ENCODE data around the gene MUC13. TPM values are rescaled to one million over a fixed set of nuclear protein-coding genes. Genes with fewer than 3 reads are reported as not detected.
A peak's percentile ranks its signal among the peaks of the same experiment; 100 is the strongest.

MUC13 gene
- total and polyA plus RNA-seq, 9 of the 15 experiments (the other 6 are each of a cell fraction or from before 2014, with no cell fraction given) = 0.09 TPM; not detected in 8

GRCh38 chr3:124887177-124887931, 47.2 kb downstream of the MUC13 start, which contains the start of gene ITGB5 (continued):
- TF ChIP-seq ZNF639 (CRISPR knock-in tag; conservative IDR thresholded peaks at IDR 0.05 in 1 of 2, IDR thresholded peaks at IDR 0.05 in 1 of 2) = no peak
- TF ChIP-seq CHD2 (IDR thresholded peaks at IDR 0.05; ENCODE audit: low read depth, low read length) = no peak
- no peak for TF ChIP-seq KLF16 (IDR thresholded peaks at IDR 0.05)
- no peak for TF ChIP-seq SRSF7 (optimal IDR thresholded peaks at IDR 0.05; ENCODE audit: low read depth, low read length)
- TF ChIP-seq ZFPM2 (CRISPR knock-in tag; IDR thresholded peaks at IDR 0.05) = no peak
- TF ChIP-seq RFX1 (IDR thresholded peaks at IDR 0.05) = no peak
- peak; percentile 61; the same call in 1 of the 2 replicates for TF ChIP-seq GATAD2A (IDR thresholded peaks at IDR 0.05)
- no peak for TF ChIP-seq MTF1 (CRISPR knock-in tag; IDR thresholded peaks at IDR 0.05; ENCODE audit: borderline replicate concordance)
- TF ChIP-seq YBX1 (IDR thresholded peaks at IDR 0.05) = no peak
- TF ChIP-seq ZNF699 (CRISPR knock-in tag; IDR thresholded peaks at IDR 0.05; ENCODE audit: insufficient replicate concordance) = no peak
- TF ChIP-seq BCL6 (CRISPR knock-in tag; IDR thresholded peaks at IDR 0.05) = no peak
- no peak for TF ChIP-seq U2AF2 (optimal IDR thresholded peaks at IDR 0.05; ENCODE audit: low read depth, low read length)
- no peak for TF ChIP-seq ZSCAN29 (IDR thresholded peaks at IDR 0.05)
- no peak for TF ChIP-seq STAT5B (CRISPR knock-in tag; IDR thresholded peaks at IDR 0.05)
- no peak for TF ChIP-seq POLR2AphosphoS2 (IDR thresholded peaks at IDR 0.05; ENCODE audit: low read length)
- TF ChIP-seq ETV1 (tag; conservative IDR thresholded peaks at IDR 0.05; ENCODE audit: low read depth) = no peak
- TF ChIP-seq E2F6 (IDR thresholded peaks at IDR 0.05; ENCODE audit: borderline replicate concordance in 1 of 2, extremely low read depth in 1 of 2, insufficient read depth in 1 of 2, insufficient read length in 1 of 2, low read depth in 1 of 2, low read length in 1 of 2, poor library complexity in 1 of 2, severe bottlenecking in 1 of 2) = peak in 1 of 2 experiments; percentile 26
- no peak for TF ChIP-seq ZNF436 (CRISPR knock-in tag; IDR thresholded peaks at IDR 0.05)
- TF ChIP-seq HDAC3 (IDR thresholded peaks at IDR 0.05; ENCODE audit: borderline replicate concordance, partially characterized antibody) = no peak
- TF ChIP-seq DMBX1 (CRISPR knock-in tag; IDR thresholded peaks at IDR 0.05; ENCODE audit: borderline replicate concordance) = no peak
- TF ChIP-seq HNRNPK (IDR thresholded peaks at IDR 0.05; ENCODE audit: low read depth, low read length, poor library complexity, severe bottlenecking) = no peak
- peak; percentile 24 to 31; a peak in 1 of 4 replicates for TF ChIP-seq NONO (IDR thresholded peaks at IDR 0.05; ENCODE audit: low read depth in 2 of 2, low read length in 1 of 2)
- no peak for TF ChIP-seq THAP7 (CRISPR knock-in tag; IDR thresholded peaks at IDR 0.05)
- TF ChIP-seq ZNF395 (CRISPR knock-in tag; IDR thresholded peaks at IDR 0.05) = no peak

Measured in K562 (cell line).